Glomerular endothelial cell (primary cell): ENCODE data around the gene AFAP1. TPM values are rescaled to one million over a fixed set of nuclear protein-coding genes. Genes with fewer than 3 reads are reported as not detected.

Source experiments
- DNase-seq: peaks from one replicate; pipeline ENCODE4 v3.0.0-alpha.2; 2011; ENCODE audit warnings: low read depth, low spot score; ENCODE audit errors: extremely low read depth
- total RNA-seq: library from RNA; depleted of rRNA; stranded (reverse); fragments of >200 nt; gene quantifications from 2 replicates; pipeline ENCODE4 v1.2.3, GENCODE V29; 2015

Gene AFAP1
- total RNA-seq, 1 donor from 2014 or later: 92.8 TPM

DNA sequence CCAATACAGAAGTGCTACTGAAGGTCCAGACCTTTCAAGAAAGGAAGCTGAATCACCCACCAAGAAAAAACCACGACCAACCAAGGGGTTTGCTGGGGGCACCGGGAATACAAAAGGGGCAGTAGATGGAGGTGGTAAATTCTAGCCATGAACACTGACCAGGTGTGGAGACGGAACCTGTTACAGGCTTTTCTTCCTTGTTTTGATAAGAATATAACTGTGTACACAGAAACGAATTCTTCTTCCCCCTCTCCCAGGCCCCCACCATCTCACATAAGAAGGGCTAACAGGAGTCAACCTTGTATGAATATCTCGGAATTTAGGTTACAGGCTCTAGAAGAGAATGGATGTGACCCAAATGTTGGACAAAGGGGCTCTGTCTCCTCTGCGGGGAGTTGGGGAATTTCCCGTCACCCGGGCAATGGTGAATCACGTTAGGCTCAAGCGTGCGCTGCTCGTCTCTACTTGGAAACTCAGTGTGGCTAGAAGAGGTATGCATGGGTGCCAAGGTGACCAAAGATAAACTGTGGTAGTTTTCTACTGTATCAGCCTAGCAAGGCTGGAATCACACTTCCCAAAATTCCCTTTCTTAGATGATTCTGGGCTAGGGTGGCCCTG, 87.0 kb downstream of the AFAP1 start:
- no peak for DNase-seq

DNA sequence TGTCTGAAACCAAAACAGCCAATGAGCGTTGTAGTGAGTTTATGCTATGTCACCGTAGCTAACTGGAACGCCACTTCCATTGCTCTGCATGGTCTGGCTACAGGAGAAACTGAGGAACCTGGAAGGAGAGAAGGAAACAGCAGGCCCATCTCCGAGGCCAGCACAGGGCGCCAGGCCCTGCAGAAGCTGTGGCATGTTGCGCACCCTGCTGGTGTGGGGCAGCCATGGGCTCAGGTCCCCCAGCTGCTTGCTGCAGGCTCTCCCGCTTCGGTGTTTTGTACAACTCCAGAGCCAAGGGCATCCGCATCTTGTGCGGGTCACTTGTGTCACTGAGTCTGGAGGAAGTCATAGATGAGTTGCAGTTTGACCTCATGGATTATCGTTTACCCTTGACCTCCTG, 89.2 kb downstream of the AFAP1 start:
- DNase-seq: no peak

DNA sequence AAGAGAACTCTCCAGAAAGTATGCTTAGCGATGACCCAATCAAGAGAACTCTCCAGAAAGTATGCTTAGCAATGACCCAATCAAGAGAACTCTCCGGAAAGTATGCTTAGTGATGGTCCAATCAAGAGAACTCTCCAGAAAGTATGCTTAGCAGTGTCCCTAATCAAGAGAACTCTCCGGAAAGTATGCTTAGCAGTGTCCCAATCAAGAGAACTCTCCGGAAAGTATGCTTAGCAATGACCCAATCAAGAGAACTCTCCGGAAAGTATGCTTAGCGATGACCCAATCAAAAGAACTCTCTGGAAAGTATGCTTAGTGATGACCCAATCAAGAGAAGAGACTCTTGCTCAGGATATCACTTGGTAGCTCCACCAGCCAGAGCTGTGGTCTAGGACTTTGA, 92.5 kb downstream of the AFAP1 start:
- DNase-seq: no peak

DNA sequence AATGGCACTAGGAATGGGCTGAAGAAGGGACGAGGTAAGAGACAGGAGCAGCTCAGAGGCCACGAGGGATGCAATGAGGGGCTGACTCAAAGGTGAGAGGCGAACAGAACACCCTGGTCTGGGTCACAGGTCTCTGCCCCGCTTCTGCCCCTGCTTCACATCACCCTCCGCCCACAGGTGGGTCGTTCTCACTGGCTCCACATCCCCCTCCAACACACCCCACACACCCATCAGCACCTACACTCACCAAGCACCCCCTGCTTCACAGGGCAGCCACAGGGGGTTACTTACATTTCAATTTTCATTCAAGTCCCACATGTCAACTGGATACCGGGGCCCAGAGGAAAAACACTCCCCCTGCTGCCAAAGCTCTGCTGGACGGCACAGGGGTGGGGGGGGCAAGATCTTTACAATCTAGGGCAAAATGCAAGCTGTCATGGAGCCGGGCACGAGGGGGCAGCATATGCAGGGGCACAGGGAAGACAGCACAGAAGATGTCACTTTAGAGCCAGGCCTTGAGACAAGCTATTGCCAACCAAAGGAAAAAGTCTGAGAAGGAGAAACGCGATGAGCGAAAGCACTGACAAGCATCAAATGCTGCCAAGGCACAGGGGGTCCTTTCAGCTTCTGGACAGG, 94.0 kb downstream of the AFAP1 start:
- DNase-seq: no peak

DNA sequence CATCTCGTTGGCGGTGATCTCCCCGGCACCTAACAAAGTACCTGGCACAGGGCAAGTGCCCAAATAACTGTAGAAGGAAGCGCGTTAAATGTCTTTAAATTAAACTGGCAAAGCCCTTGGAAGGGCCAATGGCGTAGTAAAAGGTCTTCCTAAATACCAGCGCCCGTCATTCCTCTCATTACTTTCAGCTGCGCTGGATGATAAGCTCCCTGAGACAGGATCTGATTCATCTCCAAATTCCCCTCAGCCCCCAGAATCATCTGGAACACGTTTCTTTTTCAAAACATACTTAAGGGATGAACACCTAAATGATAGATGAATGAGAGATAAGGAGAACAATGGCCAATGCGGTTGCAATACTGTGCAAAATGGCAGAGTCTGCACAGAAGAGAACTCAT, 95.1 kb downstream of the AFAP1 start:
- DNase-seq: peak; percentile 88

GRCh38 chr4:7843831-7844593, 95.6 kb downstream of the AFAP1 start:
- DNase-seq: peak; percentile 67

GRCh38 chr4:7842384-7843279, 97.0 kb downstream of the AFAP1 start:
- DNase-seq: peak; percentile 93

GRCh38 chr4:7841894-7842293, 97.8 kb downstream of the AFAP1 start:
- DNase-seq: no peak

DNA sequence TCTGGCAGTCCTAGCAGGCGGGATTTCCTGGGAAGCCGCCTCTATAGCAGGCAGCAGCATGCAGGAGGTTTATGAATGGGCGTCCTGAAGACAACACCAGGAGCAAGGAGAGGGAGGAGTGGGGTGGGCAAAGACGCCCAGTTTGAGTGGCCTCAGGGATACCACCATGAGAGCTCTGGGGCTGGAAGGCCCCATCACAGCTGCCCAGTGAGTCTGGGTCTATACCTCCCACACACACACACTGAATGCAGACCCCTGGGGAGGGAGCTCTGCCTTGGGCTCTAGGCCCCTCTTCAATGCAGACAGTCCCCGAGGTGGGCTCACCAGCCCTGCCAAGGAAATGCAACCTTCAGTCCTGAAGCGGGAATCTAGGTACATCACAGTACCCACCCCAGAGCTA, 98.6 kb downstream of the AFAP1 start:
- DNase-seq: no peak

- no peak for DNase-seq
These were observed 99.8 kb downstream of the AFAP1 start for GRCh38 chr4:7839856-7840255.

DNA sequence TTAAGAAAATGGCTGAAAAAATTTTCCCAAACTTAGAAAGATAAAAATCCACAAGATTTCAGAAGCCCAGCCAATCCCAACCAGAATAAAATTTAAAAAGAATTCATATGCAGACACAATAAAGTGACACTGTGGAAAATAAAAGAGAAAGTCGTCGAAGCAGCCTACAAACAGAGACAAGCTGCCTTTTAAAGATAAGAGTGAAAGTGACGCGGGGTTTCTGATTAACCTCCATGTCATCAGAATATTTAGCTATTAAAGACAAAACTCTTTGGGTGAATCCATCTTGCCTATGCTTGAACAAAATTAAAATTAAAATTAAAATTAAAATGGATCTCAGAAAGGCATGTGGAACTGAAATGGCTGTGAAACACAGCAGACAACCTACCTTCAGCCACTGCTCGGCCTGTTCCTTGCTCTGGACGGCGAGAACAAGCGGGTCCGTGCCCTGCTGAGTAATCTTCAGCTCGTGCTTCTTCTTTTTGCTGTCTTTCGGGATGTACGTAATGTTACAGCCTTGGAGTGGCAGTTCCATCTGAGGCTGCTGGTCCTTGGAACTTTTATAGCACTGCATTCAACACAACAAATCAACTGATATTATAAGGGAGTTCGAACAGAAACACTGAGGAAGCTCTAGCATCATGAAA, 101.4 kb downstream of the AFAP1 start:
- no peak for DNase-seq

DNA sequence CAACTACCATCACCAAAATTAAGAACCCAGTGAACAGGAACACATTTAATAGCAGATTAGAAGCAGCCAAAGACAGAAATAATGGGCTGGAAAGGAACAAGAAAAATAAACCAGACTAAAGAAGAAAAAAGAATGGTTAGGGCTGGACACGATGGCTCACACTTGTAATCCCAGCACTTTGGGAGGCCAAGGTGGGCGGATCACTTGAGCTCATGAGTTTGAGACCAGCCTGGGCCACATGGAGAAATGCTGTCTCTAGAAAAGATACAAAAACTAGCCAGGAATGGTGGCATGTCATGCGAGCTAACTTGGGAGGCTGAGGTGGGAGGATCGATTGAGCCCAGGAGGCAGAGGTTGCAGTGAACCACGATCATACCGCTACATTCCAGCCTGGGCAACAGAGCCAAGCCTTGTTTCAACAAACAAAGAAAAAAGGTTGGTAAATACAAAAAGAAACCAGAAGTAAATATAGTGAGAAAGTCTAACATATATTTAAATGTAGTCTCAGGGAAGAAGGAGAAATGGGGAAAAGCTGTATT, 102.0 kb downstream of the AFAP1 start:
- DNase-seq: no peak

- DNase-seq: no peak
These were observed 107.6 kb downstream of the AFAP1 start for GRCh38 chr4:7831858-7832730.

DNA sequence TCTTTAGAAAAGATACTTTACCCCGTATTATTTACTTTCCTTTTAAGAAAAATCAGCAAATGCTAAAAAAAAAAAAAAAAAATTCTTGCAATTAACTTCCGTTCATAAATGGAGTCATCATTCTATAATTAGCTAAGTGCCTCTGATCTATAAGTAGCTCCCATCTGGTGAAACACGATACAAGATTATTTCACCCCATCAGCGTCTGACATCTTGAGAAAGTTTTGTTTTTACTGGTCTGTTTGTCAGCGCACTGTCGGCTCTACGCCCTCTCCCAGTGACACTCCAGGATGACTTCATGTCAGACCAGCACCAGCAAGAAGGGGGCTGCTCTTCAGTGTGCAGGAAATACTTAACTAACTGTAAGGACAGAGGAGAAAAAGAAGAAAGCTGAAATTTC, 108.3 kb downstream of the AFAP1 start:
- no peak for DNase-seq

- DNase-seq: no peak
These were observed 108.9 kb downstream of the AFAP1 start for GRCh38 chr4:7830747-7831146.

- no peak for DNase-seq
These were observed 109.7 kb downstream of the AFAP1 start for GRCh38 chr4:7829652-7830580.

GRCh38 chr4:7828793-7829301, 110.8 kb downstream of the AFAP1 start:
- DNase-seq: no peak
